HepG2 (cell line): ENCODE data around the gene HPCAL1. TPM values are rescaled to one million over a fixed set of nuclear protein-coding genes. Genes with fewer than 3 reads are reported as not detected.

ENCODE experiments used
- AKNA ChIP-seq: sonication (generic); formaldehyde crosslinking; IDR thresholded peaks from 2 replicates; pipeline ENCODE4 v1.4.0; 2020; ENCODE audit warnings: missing genetic modification reagents, borderline replicate concordance
- DDIT3 ChIP-seq: sonication (generic); formaldehyde crosslinking; IDR thresholded peaks from 2 replicates; pipeline ENCODE4 v1.4.0; 2020; ENCODE audit warnings: mild to moderate bottlenecking, missing genetic modification reagents
- GZF1 ChIP-seq: sonication (generic); formaldehyde crosslinking; IDR thresholded peaks from 2 replicates; pipeline ENCODE4 v1.5.1; 2020; ENCODE audit warnings: mild to moderate bottlenecking, missing genetic modification reagents
- ISL2 ChIP-seq: sonication (generic); formaldehyde crosslinking; IDR thresholded peaks from 2 replicates; pipeline ENCODE4 v1.5.0; 2020; ENCODE audit warnings: missing genetic modification reagents
- LCORL ChIP-seq, 2 experiments: fragments of 450-650 bp in 1 of 2; sonication (generic) in 1 of 2; formaldehyde crosslinking in 1 of 2; IDR thresholded peaks; 2 replicates each; pipeline versions ENCODE4 v1.5.0 to v1.6.1; 2017 to 2020; ENCODE audit warnings: antibody characterized with exemption in 1 of 2, missing genetic modification reagents in 1 of 2
- PREB ChIP-seq: sonication (generic); formaldehyde crosslinking; IDR thresholded peaks from 2 replicates; pipeline ENCODE4 v1.4.0; 2020; ENCODE audit warnings: missing genetic modification reagents
- ZBTB34 ChIP-seq: sonication (generic); formaldehyde crosslinking; IDR thresholded peaks from 2 replicates; pipeline ENCODE4 v1.8.0; 2022; ENCODE audit warnings: mild to moderate bottlenecking, missing genetic modification reagents
- ZKSCAN5 ChIP-seq: sonication (generic); formaldehyde crosslinking; IDR thresholded peaks from 2 replicates; pipeline ENCODE4 v1.5.1; 2020; ENCODE audit warnings: mild to moderate bottlenecking, missing genetic modification reagents
- ZNF142 ChIP-seq: sonication (generic); formaldehyde crosslinking; IDR thresholded peaks from 2 replicates; pipeline ENCODE4 v1.4.0; 2020; ENCODE audit warnings: missing genetic modification reagents
- ZNF282 ChIP-seq: fragments of 450-650 bp; IDR thresholded peaks from 2 replicates; pipeline ENCODE4 v1.6.1; 2018; ENCODE audit not compliant: partially characterized antibody
- ZNF567 ChIP-seq: sonication (generic); formaldehyde crosslinking; IDR thresholded peaks from 2 replicates; pipeline ENCODE4 v1.8.1; 2023; ENCODE audit warnings: mild to moderate bottlenecking, missing genetic modification reagents, borderline replicate concordance
- ZNF761 ChIP-seq: sonication (generic); formaldehyde crosslinking; conservative IDR thresholded peaks from 2 replicates; pipeline ENCODE4 v1.4.0; 2020; ENCODE audit warnings: mild to moderate bottlenecking, missing genetic modification reagents
- ZNF792 ChIP-seq: IDR thresholded peaks from 2 replicates; pipeline ENCODE4 v1.6.1; 2016
- polyA plus RNA-seq, 8 experiments: library from polyadenylated mRNA; depleted of rRNA in 3 of 8; stranded (reverse) in 7 of 8; unstranded in 1 of 8; fragments of >200 nt; fragmentation: Illumina TruSeq in 4 of 8; extraction: Trizol in 4 of 8; gene quantifications; 2 replicates each; pipeline versions ENCODE4 v1.2.1 to v1.2.3, GENCODE V29; 2011 to 2016; ENCODE audit warnings: low read depth in 4 of 8, missing spikeins in 1 of 8, mixed read lengths in 1 of 8; ENCODE audit not compliant: insufficient read depth in 1 of 8
- total RNA-seq, 5 experiments: library from RNA; depleted of rRNA; stranded (reverse); fragments of >200 nt; fragmentation: Illumina TruSeq; extraction: Trizol; gene quantifications; 2 replicates each; pipeline ENCODE4 v1.2.3, GENCODE V29; 2016; ENCODE audit warnings: low read depth in 1 of 5

The HPCAL1 gene
- total and polyA plus RNA-seq, 2 of the 13 experiments (the other 11 are each of a cell fraction or from before 2014, with no cell fraction given) = 29.5 to 29.9 TPM

- TF ChIP-seq ZBTB34 (CRISPR knock-in tag) (0 out of 2 replicates have a peak, but pooled peaks have one; percentile 42), ZNF282 (no peak), GZF1 (CRISPR knock-in tag) (no peak), ZNF792 (CRISPR knock-in tag) (no peak), LCORL (IDR thresholded peaks at IDR 0.05) (no peak), LCORL (CRISPR knock-in tag; IDR thresholded peaks at IDR 0.05) (peak; percentile 96), AKNA (CRISPR knock-in tag) (no peak; the same call in 1 of the 2 replicates), PREB (CRISPR knock-in tag) (peak; percentile 87; the same call in 1 of the 2 replicates), DDIT3 (CRISPR knock-in tag) (no peak), ZNF142 (CRISPR knock-in tag) (no peak), ZNF567 (peak; percentile 61; the same call in 1 of the 2 replicates), ZNF761 (CRISPR knock-in tag) (peak; percentile 71; the same call in 1 of the 2 replicates), ZKSCAN5 (0 out of 2 replicates have a peak, but pooled peaks have one; percentile 34), ISL2 (CRISPR knock-in tag) (peak; percentile 68)
These were observed 1.4 kb upstream of the HPCAL1 start (continued) for GRCh38 chr2:10300997-10301940.
